ENCODE measurements around the gene PLK5.
A peak's percentile ranks its signal among the peaks of the same experiment; 100 is the strongest.
"Not testable (repeated sequence)": the region's sequence is repeated elsewhere in the genome, so short reads cannot be mapped to it uniquely, and the experiment has no call there.

Gene PLK5

GRCh38 chr19:1490311-1491113 lies 33.4 kb upstream of the PLK5 start, which contains the start of gene PCSK4:
Gene PCSK4 (minus strand): TSS chr19:1490350. CDS start chr19:1490346, 4 bp downstream.
- H3K4me3 ChIP-seq (ENCODE audit: low read length), result peak within 1 kb of the TSS; percentile 69
- DNase-seq (ENCODE audit: low read depth, low spot score), result peak; percentile 97

- H3K4me3 ChIP-seq (ENCODE audit: low read length), result peak within 1 kb of the TSS; percentile 69
- DNase-seq (ENCODE audit: low read depth, low spot score), result no peak
Measured at GRCh38 chr19:1491114-1491848, 32.6 kb upstream of the PLK5 start, which contains the start of gene REEP6. Gene REEP6 (plus strand): TSS chr19:1491181. CDS start chr19:1491270, 89 bp downstream.

GRCh38 chr19:1491849-1492170 lies 32.1 kb upstream of the PLK5 start:
- H3K4me3 ChIP-seq (ENCODE audit: low read length), result no peak overlapping the region
- no peak for DNase-seq (ENCODE audit: low read depth, low spot score)

GRCh38 chr19:1492474-1493006 lies 31.3 kb upstream of the PLK5 start:
- no peak overlapping the region for H3K4me3 ChIP-seq (ENCODE audit: low read length)
- no peak for DNase-seq (ENCODE audit: low read depth, low spot score)

- no peak overlapping the region for H3K4me3 ChIP-seq (ENCODE audit: low read length)
- DNase-seq (ENCODE audit: low read depth, low spot score), result no peak
Measured at GRCh38 chr19:1494115-1494815, 29.6 kb upstream of the PLK5 start.

GRCh38 chr19:1495051-1495798 lies 28.7 kb upstream of the PLK5 start:
- no peak overlapping the region for H3K4me3 ChIP-seq (ENCODE audit: low read length)
- no peak for DNase-seq (ENCODE audit: low read depth, low spot score)

GRCh38 chr19:1495799-1496713 lies 27.8 kb upstream of the PLK5 start:
- no peak for DNase-seq (ENCODE audit: low read depth, low spot score)
- H3K4me3 ChIP-seq (ENCODE audit: low read length), result no peak overlapping the region

GRCh38 chr19:1496714-1497577 lies 26.9 kb upstream of the PLK5 start:
- H3K4me3 ChIP-seq (ENCODE audit: low read length), result no peak overlapping the region

GRCh38 chr19:1497578-1498235 lies 26.2 kb upstream of the PLK5 start:
- no peak for DNase-seq (ENCODE audit: low read depth, low spot score)

More at GRCh38 chr19:1496714-1497577, 26.9 kb upstream of the PLK5 start:
- DNase-seq (ENCODE audit: low read depth, low spot score), result no peak

GRCh38 chr19:1499231-1499630 lies 24.6 kb upstream of the PLK5 start:
- not testable (repeated sequence) for H3K4me3 ChIP-seq (ENCODE audit: low read length); DNase-seq (ENCODE audit: low read depth, low spot score)

More at GRCh38 chr19:1497578-1498235, 26.2 kb upstream of the PLK5 start:
- H3K4me3 ChIP-seq (ENCODE audit: low read length), result no peak overlapping the region

- no peak overlapping the region for H3K4me3 ChIP-seq (ENCODE audit: low read length)
- no peak for DNase-seq (ENCODE audit: low read depth, low spot score)
Measured at GRCh38 chr19:1501200-1501595, 22.7 kb upstream of the PLK5 start.

GRCh38 chr19:1502433-1503088 lies 21.3 kb upstream of the PLK5 start:
- no peak overlapping the region for H3K4me3 ChIP-seq (ENCODE audit: low read length)
- DNase-seq (ENCODE audit: low read depth, low spot score), result no peak

GRCh38 chr19:1503089-1503924 lies 20.6 kb upstream of the PLK5 start:
- no peak overlapping the region; the same call in 1 of the 2 replicates for H3K4me3 ChIP-seq (ENCODE audit: low read length)
- peak; percentile 42 for DNase-seq (ENCODE audit: low read depth, low spot score)

- no peak for DNase-seq (ENCODE audit: low read depth, low spot score)
- no peak overlapping the region for H3K4me3 ChIP-seq (ENCODE audit: low read length)
Measured at GRCh38 chr19:1503925-1504773, 19.7 kb upstream of the PLK5 start.
